KMS-11 (cell line): ENCODE measurements around the gene KLK14.

Source experiments
- H2AFZ ChIP-seq: fragments of 200-600 bp; sonication (generic); 2 replicates; pipeline ENCODE4 v1.6.1; 2016; ENCODE audit warnings: antibody characterized with exemption, mixed run types, low read depth
- H3K27ac ChIP-seq: fragments of 200-600 bp; sonication (generic); 2 replicates; pipeline ENCODE4 v1.6.1; 2016; ENCODE audit warnings: mild to moderate bottlenecking, mixed run types
- H3K27me3 ChIP-seq: fragments of 200-600 bp; sonication (generic); 2 replicates; pipeline ENCODE4 v1.6.1; 2017; ENCODE audit warnings: mild to moderate bottlenecking, low read depth, mixed run types, moderate library complexity; ENCODE audit not compliant: insufficient read depth
- H3K36me3 ChIP-seq: fragments of 200-600 bp; sonication (generic); 2 replicates; pipeline ENCODE4 v1.6.1; 2017; ENCODE audit warnings: mild to moderate bottlenecking, mixed run types; ENCODE audit not compliant: insufficient read depth
- H3K4me1 ChIP-seq: fragments of 200-600 bp; sonication (generic); 2 replicates; pipeline ENCODE4 v1.6.1; 2016; ENCODE audit warnings: mild to moderate bottlenecking, low read depth, mixed run types; ENCODE audit not compliant: poor library complexity, severe bottlenecking
- H3K4me2 ChIP-seq: fragments of 200-600 bp; sonication (generic); 2 replicates; pipeline ENCODE4 v1.7.0; 2016; ENCODE audit warnings: mild to moderate bottlenecking, mixed run types
- H3K4me3 ChIP-seq: fragments of 200-600 bp; sonication (generic); IDR thresholded peaks from 2 replicates; pipeline ENCODE4 v1.6.1; 2017; ENCODE audit warnings: low read depth, low read length, mixed read lengths; ENCODE audit not compliant: insufficient read depth
- H3K79me2 ChIP-seq: fragments of 200-600 bp; sonication (generic); 2 replicates; pipeline ENCODE4 v1.6.1; 2016; ENCODE audit warnings: low read depth, mixed run types; ENCODE audit not compliant: insufficient read depth
- H3K9ac ChIP-seq: fragments of 200-600 bp; sonication (generic); 2 replicates; pipeline ENCODE4 v1.6.1; 2016; ENCODE audit warnings: mild to moderate bottlenecking, mixed run types
- H4K20me1 ChIP-seq: fragments of 200-600 bp; sonication (generic); 2 replicates; pipeline ENCODE4 v1.6.1; 2016; ENCODE audit warnings: mild to moderate bottlenecking, mixed run types; ENCODE audit not compliant: insufficient read depth
- TF ChIP-seq, protein P1 (sequence below): fragments of 200-600 bp; sonication (generic); conservative IDR thresholded peaks from 2 replicates; pipeline ENCODE4 v1.6.1; 2017; ENCODE audit warnings: low read depth, mild to moderate bottlenecking, antibody characterized with exemption, low read length, moderate library complexity, mixed read lengths

KLK14 gene

DNA sequence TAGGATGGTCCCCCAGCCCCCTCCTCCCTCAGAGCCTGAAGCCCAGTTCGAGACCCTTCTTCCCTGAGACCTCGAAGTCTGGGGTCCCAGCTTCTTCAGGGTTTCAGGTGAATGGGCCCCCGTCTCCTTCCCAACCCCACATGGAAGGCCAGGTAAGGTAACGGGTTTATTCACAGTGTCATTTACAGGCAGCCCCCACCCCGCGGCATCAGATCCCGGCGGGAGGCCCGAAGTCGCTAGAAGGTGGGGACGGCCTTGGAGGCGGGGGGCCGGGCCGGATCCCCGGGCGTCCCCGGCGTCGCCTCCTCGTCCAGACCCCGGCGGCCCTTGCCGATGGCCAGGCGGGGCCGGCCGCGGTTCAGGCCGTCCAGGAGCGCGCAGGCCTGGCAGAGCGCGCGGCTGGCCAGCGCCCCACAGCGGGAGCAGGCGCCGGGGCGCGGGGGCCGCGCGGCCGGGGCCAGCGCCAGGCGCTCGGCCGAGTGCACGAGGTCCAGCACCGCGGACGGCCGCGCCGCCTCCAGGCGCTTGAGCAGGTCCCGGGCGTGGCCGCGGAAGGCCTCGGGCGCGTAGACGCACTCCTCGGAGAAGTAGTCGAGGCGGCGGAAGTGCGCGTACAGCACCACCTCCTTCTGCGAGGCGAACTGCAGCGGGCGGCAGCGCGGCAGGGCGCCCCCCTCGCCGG is 15.8 kb upstream of the KLK14 start:
- no peaks in the 10 kb centered on the region for H3K79me2 ChIP-seq
- H2AFZ ChIP-seq: no peak overlapping the region
- no peak overlapping the region for H3K4me2 ChIP-seq
- H3K9ac ChIP-seq: no peak overlapping the region
- H3K4me3 ChIP-seq: no peak overlapping the region
- H3K27ac ChIP-seq: no peak overlapping the region
- no peaks in the 10 kb centered on the region for H3K27me3 ChIP-seq
- no peaks in the 10 kb centered on the region; the same call in 1 of the 2 replicates for H3K36me3 ChIP-seq
- TF ChIP-seq, protein P1, sequence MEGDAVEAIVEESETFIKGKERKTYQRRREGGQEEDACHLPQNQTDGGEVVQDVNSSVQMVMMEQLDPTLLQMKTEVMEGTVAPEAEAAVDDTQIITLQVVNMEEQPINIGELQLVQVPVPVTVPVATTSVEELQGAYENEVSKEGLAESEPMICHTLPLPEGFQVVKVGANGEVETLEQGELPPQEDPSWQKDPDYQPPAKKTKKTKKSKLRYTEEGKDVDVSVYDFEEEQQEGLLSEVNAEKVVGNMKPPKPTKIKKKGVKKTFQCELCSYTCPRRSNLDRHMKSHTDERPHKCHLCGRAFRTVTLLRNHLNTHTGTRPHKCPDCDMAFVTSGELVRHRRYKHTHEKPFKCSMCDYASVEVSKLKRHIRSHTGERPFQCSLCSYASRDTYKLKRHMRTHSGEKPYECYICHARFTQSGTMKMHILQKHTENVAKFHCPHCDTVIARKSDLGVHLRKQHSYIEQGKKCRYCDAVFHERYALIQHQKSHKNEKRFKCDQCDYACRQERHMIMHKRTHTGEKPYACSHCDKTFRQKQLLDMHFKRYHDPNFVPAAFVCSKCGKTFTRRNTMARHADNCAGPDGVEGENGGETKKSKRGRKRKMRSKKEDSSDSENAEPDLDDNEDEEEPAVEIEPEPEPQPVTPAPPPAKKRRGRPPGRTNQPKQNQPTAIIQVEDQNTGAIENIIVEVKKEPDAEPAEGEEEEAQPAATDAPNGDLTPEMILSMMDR: no peak
- no peaks in the 10 kb centered on the region for H4K20me1 ChIP-seq
- H3K4me1 ChIP-seq: no peaks in the 10 kb centered on the region

DNA sequence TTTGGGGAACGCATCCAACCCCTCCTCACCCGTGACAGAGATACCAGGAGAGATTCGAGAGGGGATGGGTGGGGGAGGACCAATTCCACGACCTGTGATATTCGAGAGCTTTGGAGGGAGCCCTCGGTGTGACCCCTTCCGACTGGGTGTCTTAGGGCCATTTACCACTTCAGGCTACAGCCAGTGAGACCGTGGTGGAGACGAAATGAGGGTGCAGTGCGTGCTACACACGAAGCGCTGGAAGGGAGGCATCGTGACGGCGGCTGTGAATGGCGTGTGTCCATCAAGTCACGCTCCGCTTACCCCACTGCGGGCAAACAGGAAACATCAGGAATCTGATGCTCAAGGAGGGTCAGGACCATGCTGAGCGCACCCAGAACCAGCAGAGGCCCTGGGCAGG is 15.1 kb upstream of the KLK14 start:
- H3K27me3 ChIP-seq: no peaks in the 10 kb centered on the region

DNA sequence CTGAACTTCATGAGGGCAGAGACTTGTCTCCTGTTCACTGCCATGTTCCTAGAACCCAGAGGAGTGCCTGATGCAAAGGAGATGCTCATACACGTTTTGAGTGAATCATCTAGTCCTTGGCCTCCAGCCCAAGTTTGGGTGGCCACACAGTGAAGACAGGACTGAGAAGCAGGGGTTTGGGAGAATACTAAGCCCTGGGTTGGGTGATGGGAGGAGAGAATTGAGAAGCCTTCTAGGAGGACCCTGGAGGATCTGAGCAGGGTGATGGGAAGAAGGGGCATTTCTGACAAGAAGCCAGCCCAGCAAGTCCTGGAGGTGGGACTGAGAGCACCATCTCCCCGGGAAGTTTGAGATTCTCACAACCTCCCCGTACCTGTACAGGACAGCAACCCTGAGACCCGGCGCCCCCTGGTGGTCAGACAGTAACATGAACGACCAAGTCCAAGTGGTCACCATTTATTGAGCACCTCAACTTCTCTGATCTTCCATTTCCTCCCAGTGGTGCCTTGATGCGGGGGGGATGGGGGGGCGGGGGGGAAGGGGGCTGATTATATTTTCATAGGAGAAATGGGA is 14.6 kb upstream of the KLK14 start:
- Histone ChIP-seq H3K9ac (no peak overlapping the region), H3K27me3 (no peaks in the 10 kb centered on the region), H3K4me1 (no peaks in the 10 kb centered on the region), H3K79me2 (no peaks in the 10 kb centered on the region), H2AFZ (no peak overlapping the region), H3K36me3 (no peaks in the 10 kb centered on the region; the same call in 1 of the 2 replicates), H3K4me3 (no peak overlapping the region), H4K20me1 (no peaks in the 10 kb centered on the region), H3K4me2 (no peak overlapping the region), H3K27ac (no peak overlapping the region)
- TF ChIP-seq, protein P1: peak; percentile 61; the same call in 1 of the 2 replicates

More for the DNA sequence above, 15.1 kb upstream of the KLK14 start:
- H2AFZ ChIP-seq: no peak overlapping the region
- H3K27ac ChIP-seq: no peak overlapping the region
- no peaks in the 10 kb centered on the region for H4K20me1 ChIP-seq
- H3K4me1 ChIP-seq: no peaks in the 10 kb centered on the region
- H3K4me3 ChIP-seq: no peak overlapping the region
- H3K9ac ChIP-seq: no peak overlapping the region
- no peak overlapping the region for H3K4me2 ChIP-seq
- no peaks in the 10 kb centered on the region for H3K79me2 ChIP-seq
- TF ChIP-seq, protein P1: no peak
- H3K36me3 ChIP-seq: no peaks in the 10 kb centered on the region; the same call in 1 of the 2 replicates

DNA sequence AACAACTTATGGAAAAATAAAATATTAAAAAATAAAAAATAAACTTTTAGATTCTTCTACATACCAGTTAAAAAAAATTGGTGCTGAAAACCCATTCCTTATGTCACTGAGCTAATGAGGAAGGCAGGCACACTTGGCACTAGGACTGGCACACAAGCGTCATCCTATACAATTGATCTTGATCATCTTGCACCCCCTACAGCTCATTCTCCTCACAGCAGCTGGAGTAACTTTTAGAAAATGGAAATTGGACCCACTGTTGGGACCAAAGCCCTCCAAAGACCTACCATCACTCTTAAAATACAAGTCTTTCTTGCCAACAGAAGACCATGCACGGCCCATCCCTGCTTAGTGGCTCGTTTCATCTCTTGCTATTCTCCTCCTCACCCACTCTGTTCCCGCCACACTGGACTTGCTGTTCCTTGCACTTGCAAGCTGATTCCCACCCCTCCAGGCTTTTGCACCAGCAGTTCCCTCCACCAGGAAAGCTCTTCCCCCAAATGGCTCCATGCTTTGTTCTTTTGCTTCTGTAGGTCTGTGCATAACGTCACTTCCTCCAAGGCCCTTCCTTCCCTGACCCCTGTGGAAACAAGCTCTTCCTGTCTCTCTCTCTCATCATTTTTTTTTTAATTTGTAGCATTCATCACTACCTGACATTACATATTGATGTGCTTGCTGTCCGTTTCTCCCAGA is 13.9 kb upstream of the KLK14 start:
- Histone ChIP-seq H2AFZ (no peak overlapping the region), H3K27me3 (no peaks in the 10 kb centered on the region), H3K27ac (no peak overlapping the region), H3K36me3 (no peaks in the 10 kb centered on the region; the same call in 1 of the 2 replicates), H3K4me3 (no peak overlapping the region), H4K20me1 (no peaks in the 10 kb centered on the region), H3K79me2 (no peaks in the 10 kb centered on the region), H3K4me1 (no peaks in the 10 kb centered on the region), H3K9ac (no peak overlapping the region), H3K4me2 (no peak overlapping the region)
- TF ChIP-seq, protein P1: no peak
